SK-N-SH treated with all-trans-retinoic acid at 6 μM for 48 hours (cell line): ENCODE results near the gene ALDH1A2.

Experiments used
- BACH2 ChIP-seq: fragments of 250-450 bp; sonication (Bioruptor Pico); IDR thresholded peaks from 2 replicates; pipeline ENCODE4 v1.9.0; 2021; ENCODE audit warnings: mild to moderate bottlenecking, borderline replicate concordance
- CSRNP3 ChIP-seq: fragments of 250-450 bp; sonication (Bioruptor Pico); IDR thresholded peaks from 2 replicates; pipeline ENCODE4 v1.5.1; 2021; ENCODE audit warnings: mild to moderate bottlenecking, moderate library complexity
- ISL1 ChIP-seq: fragments of 250-450 bp; sonication (Bioruptor Pico); IDR thresholded peaks from 2 replicates; pipeline ENCODE4 v2.1.2; 2022; ENCODE audit warnings: mild to moderate bottlenecking, moderate library complexity
- PATZ1 ChIP-seq: fragments of 250-450 bp; sonication (Bioruptor Pico); IDR thresholded peaks from 2 replicates; pipeline ENCODE4 v1.8.0; 2020; ENCODE audit warnings: mild to moderate bottlenecking, moderate library complexity, borderline replicate concordance
- PPARA ChIP-seq: fragments of 250-450 bp; sonication (Bioruptor Pico); IDR thresholded peaks from 2 replicates; pipeline ENCODE4 v1.5.0; 2020; ENCODE audit warnings: mild to moderate bottlenecking, borderline replicate concordance
- RARB ChIP-seq: fragments of 250-450 bp; sonication (Bioruptor Pico); IDR thresholded peaks from 2 replicates; pipeline ENCODE4 v1.8.0; 2021; ENCODE audit warnings: mild to moderate bottlenecking, moderate library complexity
- TOX ChIP-seq: fragments of 250-450 bp; sonication (Bioruptor Pico); IDR thresholded peaks from 2 replicates; pipeline ENCODE4 v1.8.0; 2021; ENCODE audit warnings: mild to moderate bottlenecking, moderate library complexity, borderline replicate concordance
- TSHZ2 ChIP-seq: fragments of 250-450 bp; sonication (Bioruptor Pico); IDR thresholded peaks from 2 replicates; pipeline ENCODE4 v1.5.0; 2020; ENCODE audit warnings: mild to moderate bottlenecking, moderate library complexity
- ZFP3 ChIP-seq: fragments of 250-450 bp; sonication (Bioruptor Pico); IDR thresholded peaks from 2 replicates; pipeline ENCODE4 v1.5.0; 2020; ENCODE audit warnings: mild to moderate bottlenecking, moderate library complexity
- ZFP30 ChIP-seq: fragments of 450-650 bp; formaldehyde crosslinking; IDR thresholded peaks from 2 replicates; pipeline ENCODE4 v1.5.0; 2022; ENCODE audit warnings: mild to moderate bottlenecking, moderate library complexity
- ZNF565 ChIP-seq: fragments of 450-650 bp; formaldehyde crosslinking; conservative IDR thresholded peaks from 2 replicates; pipeline ENCODE4 v1.5.0; 2020; ENCODE audit warnings: low read depth, mild to moderate bottlenecking, moderate library complexity
- ZNF70 ChIP-seq: fragments of 450-650 bp; formaldehyde crosslinking; IDR thresholded peaks from 2 replicates; pipeline ENCODE4 v1.5.0; 2020; ENCODE audit warnings: mild to moderate bottlenecking, moderate library complexity
- ZNF8 ChIP-seq: fragments of 450-650 bp; formaldehyde crosslinking; IDR thresholded peaks from 2 replicates; pipeline ENCODE4 v1.5.0; 2020; ENCODE audit warnings: mild to moderate bottlenecking, moderate library complexity

GRCh38 chr15:58043192-58043903 is 22.2 kb downstream of the ALDH1A2 start:
- TF ChIP-seq RARB (CRISPR knock-in tag) (no peak), PPARA (CRISPR knock-in tag) (no peak), TSHZ2 (CRISPR knock-in tag) (no peak), ZNF8 (CRISPR knock-in tag) (no peak), ZNF70 (CRISPR knock-in tag) (no peak), ZFP30 (CRISPR knock-in tag) (no peak), PATZ1 (CRISPR knock-in tag) (no peak), TOX (CRISPR knock-in tag) (no peak), ZNF565 (CRISPR knock-in tag) (no peak), BACH2 (CRISPR knock-in tag) (no peak), ISL1 (CRISPR knock-in tag) (no peak), CSRNP3 (no peak), ZFP3 (CRISPR knock-in tag) (no peak)
